ENCODE results near the gene NPEPL1.

Gene NPEPL1

GRCh38 chr20:58755062-58755697 is 62.6 kb downstream of the NPEPL1 start:
- TF ChIP-seq SIN3A (IDR thresholded peaks at IDR 0.05; ENCODE audit: borderline replicate concordance, insufficient read depth, low read length) (no peak), POLR2AphosphoS5 (IDR thresholded peaks at IDR 0.05; ENCODE audit: low read depth, low read length) (no peak), FOXP2 (optimal IDR thresholded peaks at IDR 0.05; ENCODE audit: borderline replicate concordance, extremely low read depth, extremely low read length, insufficient read depth) (no peak), TAF1 (IDR thresholded peaks at IDR 0.05; ENCODE audit: borderline replicate concordance, insufficient read depth, low read length) (no peak), REST (IDR thresholded peaks at IDR 0.05; ENCODE audit: insufficient read depth in 1 of 2, low read depth in 2 of 2, low read length in 2 of 2) (no peak)

- no peak for TF ChIP-seq FOXP2 (optimal IDR thresholded peaks at IDR 0.05; ENCODE audit: borderline replicate concordance, extremely low read depth, extremely low read length, insufficient read depth)
- no peak for TF ChIP-seq POLR2AphosphoS5 (IDR thresholded peaks at IDR 0.05; ENCODE audit: low read depth, low read length)
- no peak for TF ChIP-seq SIN3A (IDR thresholded peaks at IDR 0.05; ENCODE audit: borderline replicate concordance, insufficient read depth, low read length)
- TF ChIP-seq REST (IDR thresholded peaks at IDR 0.05; ENCODE audit: insufficient read depth in 1 of 2, low read depth in 2 of 2, low read length in 2 of 2) = no peak
- no peak for TF ChIP-seq TAF1 (IDR thresholded peaks at IDR 0.05; ENCODE audit: borderline replicate concordance, insufficient read depth, low read length)
Observed at GRCh38 chr20:58755766-58756449, 63.3 kb downstream of the NPEPL1 start.

GRCh38 chr20:58756450-58756775 is 63.8 kb downstream of the NPEPL1 start:
- TF ChIP-seq POLR2AphosphoS5 (IDR thresholded peaks at IDR 0.05; ENCODE audit: low read depth, low read length) (no peak), REST (IDR thresholded peaks at IDR 0.05; ENCODE audit: insufficient read depth in 1 of 2, low read depth in 2 of 2, low read length in 2 of 2) (no peak), TAF1 (IDR thresholded peaks at IDR 0.05; ENCODE audit: borderline replicate concordance, insufficient read depth, low read length) (no peak), SIN3A (IDR thresholded peaks at IDR 0.05; ENCODE audit: borderline replicate concordance, insufficient read depth, low read length) (no peak), FOXP2 (optimal IDR thresholded peaks at IDR 0.05; ENCODE audit: borderline replicate concordance, extremely low read depth, extremely low read length, insufficient read depth) (no peak)

- TF ChIP-seq REST (IDR thresholded peaks at IDR 0.05; ENCODE audit: insufficient read depth in 1 of 2, low read depth in 2 of 2, low read length in 2 of 2) = no peak
- TF ChIP-seq SIN3A (IDR thresholded peaks at IDR 0.05; ENCODE audit: borderline replicate concordance, insufficient read depth, low read length) = no peak
- TF ChIP-seq POLR2AphosphoS5 (IDR thresholded peaks at IDR 0.05; ENCODE audit: low read depth, low read length) = no peak
- TF ChIP-seq TAF1 (IDR thresholded peaks at IDR 0.05; ENCODE audit: borderline replicate concordance, insufficient read depth, low read length) = no peak
- no peak for TF ChIP-seq FOXP2 (optimal IDR thresholded peaks at IDR 0.05; ENCODE audit: borderline replicate concordance, extremely low read depth, extremely low read length, insufficient read depth)
Observed at GRCh38 chr20:58759947-58760346, 67.3 kb downstream of the NPEPL1 start.

Data from PFSK-1 (cell line).